VCaP (cell line): ENCODE data around the gene SDK1.

Experiments
- H3K27ac ChIP-seq: fragments of 450-650 bp; 2 replicates; pipeline ENCODE4 v1.5.1; 2017
- TF ChIP-seq, protein P1 (sequence below): fragments of 450-650 bp; conservative IDR thresholded peaks from 2 replicates; pipeline ENCODE4 v1.5.1; 2017; ENCODE audit warnings: mild to moderate bottlenecking, moderate library complexity

The SDK1 gene

DNA sequence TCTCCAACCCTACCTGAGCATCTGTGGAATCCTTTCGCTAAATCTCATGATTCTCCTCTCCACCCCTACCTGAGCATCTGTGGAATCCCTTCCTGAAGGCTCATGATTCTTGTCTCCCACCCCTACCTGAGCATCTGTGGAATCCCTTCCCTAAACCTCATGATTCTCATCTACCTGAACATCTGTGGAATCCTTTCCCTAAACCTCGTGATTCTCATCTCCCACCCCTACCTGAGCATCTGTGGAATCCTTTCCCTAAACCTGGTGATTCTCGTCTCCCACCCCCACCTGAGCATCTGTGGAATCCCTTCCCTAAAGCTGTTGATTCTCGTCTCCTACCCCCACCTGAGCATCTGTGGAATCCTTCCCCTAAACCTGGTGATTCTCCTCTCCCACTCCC is 342.0 kb downstream of the SDK1 start:
- no peak overlapping the region for H3K27ac ChIP-seq
- TF ChIP-seq, protein P1, sequence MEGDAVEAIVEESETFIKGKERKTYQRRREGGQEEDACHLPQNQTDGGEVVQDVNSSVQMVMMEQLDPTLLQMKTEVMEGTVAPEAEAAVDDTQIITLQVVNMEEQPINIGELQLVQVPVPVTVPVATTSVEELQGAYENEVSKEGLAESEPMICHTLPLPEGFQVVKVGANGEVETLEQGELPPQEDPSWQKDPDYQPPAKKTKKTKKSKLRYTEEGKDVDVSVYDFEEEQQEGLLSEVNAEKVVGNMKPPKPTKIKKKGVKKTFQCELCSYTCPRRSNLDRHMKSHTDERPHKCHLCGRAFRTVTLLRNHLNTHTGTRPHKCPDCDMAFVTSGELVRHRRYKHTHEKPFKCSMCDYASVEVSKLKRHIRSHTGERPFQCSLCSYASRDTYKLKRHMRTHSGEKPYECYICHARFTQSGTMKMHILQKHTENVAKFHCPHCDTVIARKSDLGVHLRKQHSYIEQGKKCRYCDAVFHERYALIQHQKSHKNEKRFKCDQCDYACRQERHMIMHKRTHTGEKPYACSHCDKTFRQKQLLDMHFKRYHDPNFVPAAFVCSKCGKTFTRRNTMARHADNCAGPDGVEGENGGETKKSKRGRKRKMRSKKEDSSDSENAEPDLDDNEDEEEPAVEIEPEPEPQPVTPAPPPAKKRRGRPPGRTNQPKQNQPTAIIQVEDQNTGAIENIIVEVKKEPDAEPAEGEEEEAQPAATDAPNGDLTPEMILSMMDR: no peak

DNA sequence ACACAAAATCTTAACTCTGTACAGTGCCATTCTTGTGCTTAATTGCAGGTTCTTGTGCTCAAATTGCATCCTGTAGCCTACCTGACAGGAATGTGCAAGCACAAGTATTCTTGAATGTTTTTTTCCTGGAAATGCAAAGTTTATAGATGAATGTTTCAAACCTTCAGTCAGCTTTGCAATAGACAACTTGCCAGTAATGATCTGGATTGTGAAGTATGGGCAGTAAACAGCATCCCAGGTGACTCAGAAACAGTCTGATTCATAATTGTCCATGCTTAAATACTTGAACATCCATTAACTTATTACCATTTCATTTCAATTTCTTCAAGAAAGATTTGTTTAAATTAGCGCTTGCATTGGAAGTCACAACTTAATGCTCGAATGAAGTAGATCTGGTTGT is 347.2 kb downstream of the SDK1 start:
- H3K27ac ChIP-seq: no peak overlapping the region
- TF ChIP-seq, protein P1: no peak

DNA sequence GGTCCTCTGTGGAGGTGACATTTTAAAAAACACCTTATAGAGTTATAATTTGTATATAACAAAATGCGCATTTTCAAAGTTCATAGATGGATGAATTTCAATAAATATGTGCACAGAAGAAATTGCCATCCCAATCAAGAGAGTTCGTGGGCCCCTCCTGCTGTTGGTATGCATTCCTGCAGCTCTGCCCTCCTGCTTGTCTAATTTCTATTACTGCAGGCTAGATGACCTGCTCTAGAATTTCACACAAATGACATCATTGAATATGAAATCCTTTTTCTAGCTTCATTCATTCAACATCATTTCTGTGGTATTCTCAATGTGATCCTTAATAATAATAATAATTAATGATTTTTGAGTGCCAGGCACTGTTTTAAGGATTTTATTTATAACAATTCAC is 348.2 kb downstream of the SDK1 start:
- no peak overlapping the region for H3K27ac ChIP-seq
- TF ChIP-seq, protein P1: peak; percentile 45; the same call in 1 of the 2 replicates

DNA sequence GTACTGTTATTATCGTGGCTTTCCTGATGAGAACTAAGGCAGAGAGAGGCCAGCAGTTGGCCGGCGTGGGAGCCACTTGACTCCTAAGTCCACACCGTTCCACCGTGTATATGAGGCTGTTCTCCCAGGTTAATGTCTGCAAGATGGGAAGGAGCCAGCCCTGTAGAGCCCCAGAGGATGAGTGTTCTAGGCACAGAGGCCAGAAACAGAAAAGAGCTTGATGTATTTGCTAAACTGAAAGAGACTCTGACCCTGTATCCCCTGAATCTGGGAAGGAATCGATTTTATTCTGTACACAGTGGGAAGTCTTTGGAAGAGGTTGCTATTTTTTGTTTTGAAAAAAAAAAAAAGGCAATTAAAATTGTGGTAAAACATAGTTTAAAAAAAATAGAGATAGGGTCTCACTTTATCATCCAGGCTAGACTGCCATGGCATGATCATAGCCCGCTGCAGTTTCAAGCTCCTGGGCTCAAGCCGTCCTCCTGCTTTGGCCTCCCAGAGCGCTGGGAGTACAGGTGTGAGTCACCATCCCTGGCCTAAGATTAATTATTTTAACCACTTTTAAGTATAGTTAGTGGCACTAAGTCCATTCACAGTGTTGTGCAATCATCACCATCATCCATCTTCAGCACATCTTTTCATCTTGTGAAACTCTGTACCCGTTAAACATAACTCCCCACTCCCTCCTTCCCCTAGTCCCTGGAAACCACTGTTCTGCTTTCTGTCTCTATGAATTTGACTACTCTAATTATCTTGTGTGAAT is 348.8 kb downstream of the SDK1 start:
- TF ChIP-seq, protein P1: no peak
- no peak overlapping the region for H3K27ac ChIP-seq

DNA sequence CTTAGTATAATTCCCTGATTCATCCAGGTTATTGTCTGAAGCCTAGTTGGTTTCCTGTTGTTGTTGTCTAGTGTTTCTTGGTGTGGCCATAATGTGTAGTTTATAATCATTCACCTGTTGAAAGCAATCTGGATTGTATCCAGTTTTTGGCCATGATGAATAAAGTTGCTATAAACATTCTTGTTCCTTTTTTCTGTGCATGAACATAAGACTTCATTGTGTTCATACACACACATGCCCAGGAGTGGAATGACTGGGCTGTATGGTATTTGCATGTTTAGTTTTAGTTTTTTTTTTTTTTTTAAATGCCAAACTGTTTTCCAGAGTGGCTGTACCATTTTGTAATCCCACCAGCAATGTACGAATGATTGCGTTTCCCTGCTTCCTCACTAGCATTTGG is 349.8 kb downstream of the SDK1 start:
- TF ChIP-seq, protein P1: no peak
- no peak overlapping the region for H3K27ac ChIP-seq

DNA sequence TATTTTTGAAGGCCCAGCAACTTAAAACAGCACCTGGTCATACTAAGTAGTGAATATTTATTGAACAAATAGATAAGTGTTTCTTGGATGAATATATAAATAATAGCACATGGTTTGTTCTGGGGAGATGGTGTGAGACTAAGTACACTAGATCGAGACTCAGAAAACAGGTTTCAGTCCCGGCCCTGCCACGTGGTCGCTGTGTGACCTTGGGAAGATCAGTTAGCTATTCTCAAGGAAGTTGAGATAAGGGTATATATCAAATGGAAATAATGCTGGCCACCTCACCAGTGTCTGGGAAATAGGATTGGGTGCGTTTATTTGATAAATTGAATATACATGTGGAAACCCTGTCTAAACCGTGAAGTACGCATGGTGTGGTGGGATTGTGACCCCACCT is 354.6 kb downstream of the SDK1 start:
- TF ChIP-seq, protein P1: no peak
- no peak overlapping the region for H3K27ac ChIP-seq

DNA sequence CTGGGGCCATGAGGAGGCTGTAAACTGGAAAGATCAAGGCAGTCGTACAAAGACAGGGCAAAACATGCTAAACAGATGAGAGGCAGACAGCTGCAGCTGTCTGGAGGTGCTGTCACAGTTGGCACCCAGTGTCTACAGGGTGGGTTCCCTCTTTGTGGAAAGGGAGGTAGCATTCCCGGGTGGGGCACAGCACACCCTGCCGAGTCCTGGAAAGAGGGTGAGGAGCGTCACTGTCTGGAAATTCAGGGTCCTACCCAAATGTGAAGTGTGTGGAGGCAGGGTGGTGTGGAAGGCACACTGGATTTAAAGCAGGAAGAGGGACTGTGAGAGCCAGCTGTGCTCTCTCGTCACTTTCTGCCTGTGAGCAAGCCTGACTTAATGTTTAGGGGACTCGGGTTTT is 356.2 kb downstream of the SDK1 start:
- TF ChIP-seq, protein P1: no peak
- H3K27ac ChIP-seq: no peak overlapping the region
